ENCODE results near the gene MAU2.
"Not testable (repeated sequence)": the region's sequence is repeated elsewhere in the genome, so short reads cannot be mapped to it uniquely, and the experiment has no call there.

Gene MAU2

GRCh38 chr19:19385896-19386869, 65.6 kb downstream of the MAU2 start:
- DNase-seq = peak; percentile 25

- no peak for DNase-seq
Observed at GRCh38 chr19:19387108-19387507, 66.5 kb downstream of the MAU2 start.

- peak; percentile 48 for DNase-seq
Observed at GRCh38 chr19:19388568-19389555, 68.2 kb downstream of the MAU2 start.

GRCh38 chr19:19389683-19390082, 69.1 kb downstream of the MAU2 start:
- not testable (repeated sequence) for DNase-seq

GRCh38 chr19:19394333-19394732, 73.7 kb downstream of the MAU2 start:
- not testable (repeated sequence) for DNase-seq

GRCh38 chr19:19399733-19400433, 79.3 kb downstream of the MAU2 start:
- DNase-seq = no peak

GRCh38 chr19:19402656-19403372, 82.2 kb downstream of the MAU2 start:
- peak; percentile 56 for DNase-seq

- DNase-seq = peak; percentile 58
Observed at GRCh38 chr19:19403373-19403901, 82.8 kb downstream of the MAU2 start.

GRCh38 chr19:19404879-19405860, 84.5 kb downstream of the MAU2 start, which contains the start of gene GATAD2A:
Gene GATAD2A (plus strand): TSS chr19:19405675. CDS start chr19:19465346, 59,671 bp downstream.
- DNase-seq = peak; percentile 96

- peak; percentile 71 for DNase-seq
Observed at GRCh38 chr19:19405971-19406877, 85.6 kb downstream of the MAU2 start.

GRCh38 chr19:19406878-19407632, 86.4 kb downstream of the MAU2 start:
- DNase-seq = peak; percentile 85

- no peak for DNase-seq
Observed at GRCh38 chr19:19407633-19407930, 87.0 kb downstream of the MAU2 start.

All from hematopoietic multipotent progenitor cell treated with erythropoietin and hydrocortisone succinate and interleukin-3 and kit ligand, for 4 days (in vitro differentiated cells).